GM19395 (cell line): ENCODE results near the gene DNAAF3.
"Not testable (repeated sequence)": the region's sequence is repeated elsewhere in the genome, so short reads cannot be mapped to it uniquely, and the experiment has no call there.

Source experiments
- ATAC-seq: cut with Tn5 transposase; IDR thresholded peaks from one replicate; pipeline ENCODE4 v1.9.1; 2021; ENCODE audit warnings: mild to moderate bottlenecking, moderate library complexity; ENCODE audit not compliant: unreplicated experiment

Gene DNAAF3

GRCh38 chr19:55176076-55176475, 9.7 kb upstream of the DNAAF3 start:
- ATAC-seq, result no peak

GRCh38 chr19:55175117-55175867, 8.9 kb upstream of the DNAAF3 start:
- ATAC-seq, result no peak

- no peak for ATAC-seq
Measured at GRCh38 chr19:55174425-55175116, 8.2 kb upstream of the DNAAF3 start.

- ATAC-seq, result no peak
Measured at GRCh38 chr19:55173714-55174409, 7.4 kb upstream of the DNAAF3 start.

- ATAC-seq, result no peak
Measured at GRCh38 chr19:55173186-55173713, 6.8 kb upstream of the DNAAF3 start.

GRCh38 chr19:55172741-55173140, 6.3 kb upstream of the DNAAF3 start:
- no peak for ATAC-seq

- not testable (repeated sequence) for ATAC-seq
Measured at GRCh38 chr19:55172318-55172717, 5.9 kb upstream of the DNAAF3 start.

- ATAC-seq, result no peak
Measured at GRCh38 chr19:55171440-55171839, 5.0 kb upstream of the DNAAF3 start.

- no peak for ATAC-seq
Measured at GRCh38 chr19:55169136-55169535, 2.7 kb upstream of the DNAAF3 start.

GRCh38 chr19:55165952-55166529, 372 bp downstream of the DNAAF3 start:
- ATAC-seq, result no peak

- ATAC-seq, result no peak
Measured at GRCh38 chr19:55161571-55162322, 4.7 kb downstream of the DNAAF3 start.

- ATAC-seq, result no peak
Measured at GRCh38 chr19:55160986-55161365, 5.4 kb downstream of the DNAAF3 start.

- ATAC-seq, result peak; percentile 63
Measured at GRCh38 chr19:55160128-55160985, 6.1 kb downstream of the DNAAF3 start.

- no peak for ATAC-seq
Measured at GRCh38 chr19:55158848-55159749, 7.3 kb downstream of the DNAAF3 start.

GRCh38 chr19:55158423-55158822, 8.0 kb downstream of the DNAAF3 start:
- no peak for ATAC-seq

- ATAC-seq, result no peak
Measured at GRCh38 chr19:55157064-55157908, 9.1 kb downstream of the DNAAF3 start, which contains the start of gene TNNI3. TNNI3 (minus strand) TSS chr19:55157732; CDS start chr19:55157589, 143 bp downstream.

GRCh38 chr19:55156202-55157063, 10.0 kb downstream of the DNAAF3 start:
- no peak for ATAC-seq
